KMS-11 (cell line): ENCODE results near the gene GNLY.

ENCODE experiments used
- H2AFZ ChIP-seq: fragments of 200-600 bp; sonication (generic); 2 replicates; pipeline ENCODE4 v1.6.1; 2016; ENCODE audit warnings: antibody characterized with exemption, mixed run types, low read depth
- H3K27ac ChIP-seq: fragments of 200-600 bp; sonication (generic); 2 replicates; pipeline ENCODE4 v1.6.1; 2016; ENCODE audit warnings: mild to moderate bottlenecking, mixed run types
- H3K27me3 ChIP-seq: fragments of 200-600 bp; sonication (generic); 2 replicates; pipeline ENCODE4 v1.6.1; 2017; ENCODE audit warnings: mild to moderate bottlenecking, low read depth, mixed run types, moderate library complexity; ENCODE audit not compliant: insufficient read depth
- H3K36me3 ChIP-seq: fragments of 200-600 bp; sonication (generic); 2 replicates; pipeline ENCODE4 v1.6.1; 2017; ENCODE audit warnings: mild to moderate bottlenecking, mixed run types; ENCODE audit not compliant: insufficient read depth
- H3K4me1 ChIP-seq: fragments of 200-600 bp; sonication (generic); 2 replicates; pipeline ENCODE4 v1.6.1; 2016; ENCODE audit warnings: mild to moderate bottlenecking, low read depth, mixed run types; ENCODE audit not compliant: poor library complexity, severe bottlenecking
- H3K4me2 ChIP-seq: fragments of 200-600 bp; sonication (generic); 2 replicates; pipeline ENCODE4 v1.7.0; 2016; ENCODE audit warnings: mild to moderate bottlenecking, mixed run types
- H3K4me3 ChIP-seq: fragments of 200-600 bp; sonication (generic); IDR thresholded peaks from 2 replicates; pipeline ENCODE4 v1.6.1; 2017; ENCODE audit warnings: low read depth, low read length, mixed read lengths; ENCODE audit not compliant: insufficient read depth
- H3K79me2 ChIP-seq: fragments of 200-600 bp; sonication (generic); 2 replicates; pipeline ENCODE4 v1.6.1; 2016; ENCODE audit warnings: low read depth, mixed run types; ENCODE audit not compliant: insufficient read depth
- H3K9ac ChIP-seq: fragments of 200-600 bp; sonication (generic); 2 replicates; pipeline ENCODE4 v1.6.1; 2016; ENCODE audit warnings: mild to moderate bottlenecking, mixed run types
- H4K20me1 ChIP-seq: fragments of 200-600 bp; sonication (generic); 2 replicates; pipeline ENCODE4 v1.6.1; 2016; ENCODE audit warnings: mild to moderate bottlenecking, mixed run types; ENCODE audit not compliant: insufficient read depth
- TF ChIP-seq, protein P1 (sequence below): fragments of 200-600 bp; sonication (generic); conservative IDR thresholded peaks from 2 replicates; pipeline ENCODE4 v1.6.1; 2017; ENCODE audit warnings: low read depth, mild to moderate bottlenecking, antibody characterized with exemption, low read length, moderate library complexity, mixed read lengths

Gene GNLY

GRCh38 chr2:85734942-85735608, 40.9 kb downstream of the GNLY start:
- H3K36me3 ChIP-seq: no peaks in the 10 kb centered on the region
- no peak overlapping the region for H3K4me3 ChIP-seq
- H3K79me2 ChIP-seq: no peaks in the 10 kb centered on the region
- no peaks in the 10 kb centered on the region; the same call in 1 of the 2 replicates for H3K27me3 ChIP-seq
- H3K4me2 ChIP-seq: no peak overlapping the region
- TF ChIP-seq, protein P1, sequence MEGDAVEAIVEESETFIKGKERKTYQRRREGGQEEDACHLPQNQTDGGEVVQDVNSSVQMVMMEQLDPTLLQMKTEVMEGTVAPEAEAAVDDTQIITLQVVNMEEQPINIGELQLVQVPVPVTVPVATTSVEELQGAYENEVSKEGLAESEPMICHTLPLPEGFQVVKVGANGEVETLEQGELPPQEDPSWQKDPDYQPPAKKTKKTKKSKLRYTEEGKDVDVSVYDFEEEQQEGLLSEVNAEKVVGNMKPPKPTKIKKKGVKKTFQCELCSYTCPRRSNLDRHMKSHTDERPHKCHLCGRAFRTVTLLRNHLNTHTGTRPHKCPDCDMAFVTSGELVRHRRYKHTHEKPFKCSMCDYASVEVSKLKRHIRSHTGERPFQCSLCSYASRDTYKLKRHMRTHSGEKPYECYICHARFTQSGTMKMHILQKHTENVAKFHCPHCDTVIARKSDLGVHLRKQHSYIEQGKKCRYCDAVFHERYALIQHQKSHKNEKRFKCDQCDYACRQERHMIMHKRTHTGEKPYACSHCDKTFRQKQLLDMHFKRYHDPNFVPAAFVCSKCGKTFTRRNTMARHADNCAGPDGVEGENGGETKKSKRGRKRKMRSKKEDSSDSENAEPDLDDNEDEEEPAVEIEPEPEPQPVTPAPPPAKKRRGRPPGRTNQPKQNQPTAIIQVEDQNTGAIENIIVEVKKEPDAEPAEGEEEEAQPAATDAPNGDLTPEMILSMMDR: no peak
- no peak overlapping the region for H3K9ac ChIP-seq
- no peaks in the 10 kb centered on the region for H3K4me1 ChIP-seq
- H3K27ac ChIP-seq: no peak overlapping the region
- no peak overlapping the region for H2AFZ ChIP-seq
- no peaks in the 10 kb centered on the region for H4K20me1 ChIP-seq

DNA sequence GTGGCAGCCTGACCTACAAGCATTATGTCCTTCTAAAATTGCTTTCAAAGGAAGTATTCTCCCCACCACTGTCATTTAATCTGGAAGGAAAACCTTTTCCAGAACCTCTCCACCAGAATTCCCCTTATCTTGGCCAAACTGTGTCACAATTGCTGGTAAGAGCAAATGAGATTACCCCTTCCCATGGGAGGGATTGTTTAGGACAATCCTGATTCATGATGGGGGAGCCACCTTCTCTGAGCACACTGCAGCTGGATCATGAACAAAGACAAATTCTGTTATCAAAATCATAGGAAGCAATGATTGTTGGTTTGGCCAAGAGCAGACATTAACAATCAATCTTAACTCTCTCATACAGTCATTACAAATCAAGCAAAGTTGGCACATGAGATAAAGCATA, 41.5 kb downstream of the GNLY start:
- Histone ChIP-seq H3K9ac (no peak overlapping the region), H4K20me1 (no peaks in the 10 kb centered on the region), H2AFZ (no peak overlapping the region), H3K4me2 (no peak overlapping the region), H3K4me3 (no peak overlapping the region), H3K79me2 (no peaks in the 10 kb centered on the region), H3K4me1 (no peaks in the 10 kb centered on the region), H3K27me3 (no peaks in the 10 kb centered on the region; the same call in 1 of the 2 replicates), H3K27ac (no peak overlapping the region), H3K36me3 (no peaks in the 10 kb centered on the region)
- TF ChIP-seq, protein P1: no peak

GRCh38 chr2:85736456-85737355, 42.5 kb downstream of the GNLY start:
- no peaks in the 10 kb centered on the region for H3K79me2 ChIP-seq
- no peak overlapping the region for H3K4me2 ChIP-seq
- H3K27me3 ChIP-seq: no peaks in the 10 kb centered on the region; the same call in 1 of the 2 replicates
- H3K36me3 ChIP-seq: no peaks in the 10 kb centered on the region
- TF ChIP-seq, protein P1: no peak
- H3K27ac ChIP-seq: no peak overlapping the region
- H3K4me3 ChIP-seq: no peak overlapping the region
- no peaks in the 10 kb centered on the region for H4K20me1 ChIP-seq
- H3K9ac ChIP-seq: no peak overlapping the region
- H2AFZ ChIP-seq: no peak overlapping the region
- no peaks in the 10 kb centered on the region for H3K4me1 ChIP-seq

GRCh38 chr2:85737481-85737880, 43.3 kb downstream of the GNLY start:
- TF ChIP-seq, protein P1: no peak
- Histone ChIP-seq H3K27me3 (no peaks in the 10 kb centered on the region; the same call in 1 of the 2 replicates), H4K20me1 (no peaks in the 10 kb centered on the region), H2AFZ (no peak overlapping the region), H3K4me2 (no peak overlapping the region), H3K36me3 (no peaks in the 10 kb centered on the region), H3K79me2 (no peaks in the 10 kb centered on the region), H3K9ac (no peak overlapping the region), H3K4me1 (no peaks in the 10 kb centered on the region), H3K27ac (no peak overlapping the region), H3K4me3 (no peak overlapping the region)
